HG02571 (cell line): ENCODE data around the gene GLB1L.

ENCODE experiments used
- ATAC-seq: cut with Tn5 transposase; IDR thresholded peaks from one replicate; pipeline ENCODE4 v1.9.1; 2021; ENCODE audit warnings: mild to moderate bottlenecking, moderate library complexity; ENCODE audit not compliant: unreplicated experiment

GLB1L gene

GRCh38 chr2:219228041-219228910 lies 17.0 kb downstream of the GLB1L start:
- no peak for ATAC-seq

GRCh38 chr2:219225350-219225749 lies 19.9 kb downstream of the GLB1L start:
- no peak for ATAC-seq

- ATAC-seq, result no peak
These were observed 21.2 kb downstream of the GLB1L start for GRCh38 chr2:219223831-219224610.

GRCh38 chr2:219221957-219222518 lies 23.2 kb downstream of the GLB1L start:
- ATAC-seq, result no peak

- no peak for ATAC-seq
These were observed 24.4 kb downstream of the GLB1L start for GRCh38 chr2:219220652-219221402.

- ATAC-seq, result no peak
These were observed 25.3 kb downstream of the GLB1L start for GRCh38 chr2:219219784-219220532.

GRCh38 chr2:219218732-219219701 lies 26.2 kb downstream of the GLB1L start, which contains the start of gene ABCB6:
TSS of gene ABCB6 (minus strand) at chr2:219218958. CDS start at chr2:219218673, 285 bp downstream.
- peak; percentile 69 for ATAC-seq

- ATAC-seq, result peak; percentile 26
These were observed 27.0 kb downstream of the GLB1L start for GRCh38 chr2:219218217-219218731.

- ATAC-seq, result no peak
These were observed 28.7 kb downstream of the GLB1L start for GRCh38 chr2:219216535-219216915.

- ATAC-seq, result no peak
These were observed 29.2 kb downstream of the GLB1L start for GRCh38 chr2:219215871-219216534.

GRCh38 chr2:219214786-219215185 lies 30.5 kb downstream of the GLB1L start:
- no peak for ATAC-seq

GRCh38 chr2:219214141-219214540 lies 31.1 kb downstream of the GLB1L start:
- ATAC-seq, result no peak

- no peak for ATAC-seq
These were observed 31.7 kb downstream of the GLB1L start for GRCh38 chr2:219213486-219214071.

- ATAC-seq, result no peak
These were observed 32.2 kb downstream of the GLB1L start for GRCh38 chr2:219213026-219213415.

GRCh38 chr2:219210886-219211362 lies 34.3 kb downstream of the GLB1L start:
- ATAC-seq, result no peak

GRCh38 chr2:219210196-219210885 lies 34.9 kb downstream of the GLB1L start:
- no peak for ATAC-seq
